Kidney epithelial cell (primary cell): Measurements from ENCODE around the gene ATP8A1. TPM values are rescaled to one million over a fixed set of nuclear protein-coding genes. Genes with fewer than 3 reads are reported as not detected.
"Not testable (repeated sequence)": the region's sequence is repeated elsewhere in the genome, so short reads cannot be mapped to it uniquely, and the experiment has no call there.

ENCODE experiments used
- DNase-seq: peaks from one replicate; pipeline ENCODE4 v3.0.0-alpha.2; 2010; ENCODE audit warnings: low read depth
- H3K27me3 ChIP-seq: 2 replicates; pipeline ENCODE4 v1.6.0; 2011; ENCODE audit warnings: low read length; ENCODE audit not compliant: control insufficient read depth, insufficient read depth
- H3K36me3 ChIP-seq: 2 replicates; pipeline ENCODE4 v1.5.1; 2011; ENCODE audit warnings: low read length; ENCODE audit not compliant: control insufficient read depth, insufficient read depth
- H3K4me3 ChIP-seq: 2 replicates; pipeline ENCODE4 v1.5.1; 2011; ENCODE audit warnings: low read depth, mild to moderate bottlenecking, control low read depth, low read length
- CTCF ChIP-seq: IDR thresholded peaks from 2 replicates; pipeline ENCODE4 v1.5.1; 2011; ENCODE audit warnings: mild to moderate bottlenecking, moderate library complexity, low read length, control low read depth, inconsistent platforms; ENCODE audit not compliant: insufficient read depth, poor library complexity, severe bottlenecking
- total RNA-seq: library from RNA; depleted of rRNA; stranded (reverse); fragments of >200 nt; gene quantifications from 2 replicates; pipeline ENCODE4 v1.2.3, GENCODE V29; 2015

The ATP8A1 gene
- total RNA-seq, 1 donor from 2014 or later = 3.3 TPM

- no peaks in the 10 kb centered on the region for H3K27me3 ChIP-seq
- TF ChIP-seq CTCF = no peak
- DNase-seq = no peak
- no peaks in the 10 kb centered on the region for H3K36me3 ChIP-seq
- H3K4me3 ChIP-seq = no peak overlapping the region
Observed at GRCh38 chr4:42466273-42466844, 190.5 kb downstream of the ATP8A1 start.

- Histone ChIP-seq H3K36me3 (no peaks in the 10 kb centered on the region), H3K4me3 (no peak overlapping the region), H3K27me3 (no peaks in the 10 kb centered on the region)
- DNase-seq = no peak
- TF ChIP-seq CTCF = no peak
Observed at GRCh38 chr4:42464550-42465094, 192.3 kb downstream of the ATP8A1 start.

GRCh38 chr4:42461216-42461615 lies 195.7 kb downstream of the ATP8A1 start:
- not testable (repeated sequence) for DNase-seq, H3K27me3 ChIP-seq

GRCh38 chr4:42460043-42460442 lies 196.9 kb downstream of the ATP8A1 start:
- Histone ChIP-seq H3K27me3 (no peaks in the 10 kb centered on the region), H3K36me3 (no peaks in the 10 kb centered on the region), H3K4me3 (no peak overlapping the region)
- no peak for DNase-seq
- no peak for TF ChIP-seq CTCF

More at GRCh38 chr4:42461216-42461615, 195.7 kb downstream of the ATP8A1 start:
- H3K36me3 ChIP-seq, H3K4me3 ChIP-seq: not testable (repeated sequence)

GRCh38 chr4:42458657-42459056 lies 198.2 kb downstream of the ATP8A1 start:
- H3K4me3 ChIP-seq = no peak overlapping the region
- H3K27me3 ChIP-seq = no peaks in the 10 kb centered on the region
- TF ChIP-seq CTCF = no peak
- no peak for DNase-seq
- no peaks in the 10 kb centered on the region for H3K36me3 ChIP-seq

GRCh38 chr4:42454755-42455420 lies 202.0 kb downstream of the ATP8A1 start:
- peak; percentile 9 for DNase-seq
- H3K27me3 ChIP-seq = no peaks in the 10 kb centered on the region

More at GRCh38 chr4:42454755-42455420, 202.0 kb downstream of the ATP8A1 start:
- no peak overlapping the region for H3K4me3 ChIP-seq
- TF ChIP-seq CTCF = no peak
- no peaks in the 10 kb centered on the region for H3K36me3 ChIP-seq
